Lung (tissue), 12 donors: ENCODE data around the gene ELP5. TPM values are rescaled to one million over a fixed set of nuclear protein-coding genes. Genes with fewer than 3 reads are reported as not detected.
A peak's percentile ranks its signal among the peaks of the same experiment; 100 is the strongest.

ENCODE experiments used
- ATAC-seq: fragments of 200-7000 bp; cut with Tn5 transposase; one replicate; pipeline ENCODE4 v1.9.1; 2020; ENCODE audit warnings: moderate number of reproducible peaks; ENCODE audit not compliant: insufficient read depth, low FRiP score
- DNase-seq, 3 donors: peaks; one replicate each; pipeline ENCODE4 v3.0.0-alpha.2; 2013 to 2017
- H3K27ac ChIP-seq, 2 donors: one replicate each; pipeline ENCODE4 v1.5.1; 2013; ENCODE audit warnings: mild to moderate bottlenecking in 2 of 2, moderate library complexity in 2 of 2, control low read depth in 1 of 2, inconsistent platforms in 1 of 2, low read depth in 1 of 2, low read length in 1 of 2
- H3K27me3 ChIP-seq, 3 donors: one replicate each; pipeline ENCODE4 v1.5.1; 2013; ENCODE audit warnings: low read length in 2 of 3; ENCODE audit not compliant: control insufficient read depth in 3 of 3, insufficient read depth in 3 of 3
- H3K36me3 ChIP-seq, 4 donors: one replicate each; pipeline ENCODE4 v1.5.1; 2013; ENCODE audit warnings: low read length in 4 of 4, mild to moderate bottlenecking in 1 of 4, moderate library complexity in 1 of 4; ENCODE audit not compliant: control insufficient read depth in 4 of 4, insufficient read depth in 4 of 4
- H3K4me1 ChIP-seq, 5 donors: one replicate each; pipeline ENCODE4 v1.5.1; 2013; ENCODE audit warnings: low read length in 5 of 5, mild to moderate bottlenecking in 2 of 5, moderate library complexity in 1 of 5; ENCODE audit not compliant: control insufficient read depth in 5 of 5, insufficient read depth in 5 of 5
- H3K4me3 ChIP-seq: one replicate; pipeline ENCODE4 v1.5.1; 2013; ENCODE audit warnings: mild to moderate bottlenecking, control low read depth, moderate library complexity
- H3K9ac ChIP-seq, 2 donors: one replicate each; pipeline ENCODE4 v1.5.1; 2013; ENCODE audit warnings: low read length in 2 of 2, control low read depth in 1 of 2; ENCODE audit not compliant: insufficient read depth in 1 of 2
- H3K9me3 ChIP-seq, 4 donors: one replicate each; pipeline ENCODE4 v1.5.1; 2013; ENCODE audit warnings: low read length in 3 of 4, mild to moderate bottlenecking in 1 of 4, moderate library complexity in 1 of 4; ENCODE audit not compliant: control insufficient read depth in 4 of 4, insufficient read depth in 3 of 4
- WGBS, 2 donors: extraction: QIAGEN DNeasy Blood & Tissue Kit; methylation state at CpG; one replicate each; pipeline ENCODE4 v1.1.7; 2013; 5-methylcytosine and 5-hydroxymethylcytosine counted together
- polyA plus RNA-seq, 2 donors: library from polyadenylated mRNA; stranded (reverse); fragments of 200-250 nt; gene quantifications; one replicate each; pipeline ENCODE4 v1.2.1, GENCODE V29; 2013
- total RNA-seq, 2 donors: library from RNA; depleted of rRNA in 1 of 2; stranded (reverse); fragments of >200 nt in 1 of 2; gene quantifications; one replicate each; pipeline ENCODE4 v1.2.1, GENCODE V29; 2014 to 2021
- TF ChIP-seq, protein P1 (sequence below): IDR thresholded peaks from 2 replicates; pipeline ENCODE4 v1.5.1; 2012; ENCODE audit warnings: mild to moderate bottlenecking; ENCODE audit errors: control extremely low read depth, extremely low read depth
- donor health status: control.
- donor health status: control.
- donor health status: Bipolar disorder and iron deficiency.
- donor health status: healthy.
- donor health status: DM: yes; HTN: yes; CAD: no.

Gene ELP5
- total and polyA plus RNA-seq, 4 donors: 19.8 to 63.2 (median 36.6) TPM

DNA sequence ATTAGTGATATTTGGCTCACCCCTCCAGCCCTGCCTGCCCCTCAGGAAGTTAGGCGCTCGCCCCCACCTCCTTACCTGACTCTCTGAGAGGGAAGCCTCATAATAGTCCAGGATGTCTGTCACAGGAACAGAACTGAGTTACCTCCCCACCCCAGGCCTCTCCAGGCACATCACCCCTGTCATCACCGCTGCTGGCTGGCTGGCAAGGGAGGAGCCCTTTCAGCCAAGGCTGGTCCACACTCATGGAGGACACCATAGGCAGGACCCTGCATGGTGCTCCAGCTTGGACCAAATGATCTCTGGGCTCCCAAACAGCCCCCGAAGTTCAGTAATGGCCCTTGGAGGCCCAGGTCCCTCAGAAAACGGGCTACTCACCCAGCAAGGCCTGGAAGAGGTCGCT is 33.8 kb upstream of the ELP5 start:
- no peak overlapping the region for H3K4me3 ChIP-seq
- H3K27ac ChIP-seq: peak overlapping the region in 1 of 2 donors; percentile 20
- peaks cover 0 to 18% (median 12%) of the 10 kb centered on the region in 4 donors for H3K36me3 ChIP-seq
- ATAC-seq (no peak), DNase-seq (no peak)
- peak overlapping the region in 1 of 2 donors; percentile 94 for H3K9ac ChIP-seq
- H3K4me1 ChIP-seq: peaks cover 6 to 61% (median 24%) of the 10 kb centered on the region in 5 donors
- TF ChIP-seq, protein P1, sequence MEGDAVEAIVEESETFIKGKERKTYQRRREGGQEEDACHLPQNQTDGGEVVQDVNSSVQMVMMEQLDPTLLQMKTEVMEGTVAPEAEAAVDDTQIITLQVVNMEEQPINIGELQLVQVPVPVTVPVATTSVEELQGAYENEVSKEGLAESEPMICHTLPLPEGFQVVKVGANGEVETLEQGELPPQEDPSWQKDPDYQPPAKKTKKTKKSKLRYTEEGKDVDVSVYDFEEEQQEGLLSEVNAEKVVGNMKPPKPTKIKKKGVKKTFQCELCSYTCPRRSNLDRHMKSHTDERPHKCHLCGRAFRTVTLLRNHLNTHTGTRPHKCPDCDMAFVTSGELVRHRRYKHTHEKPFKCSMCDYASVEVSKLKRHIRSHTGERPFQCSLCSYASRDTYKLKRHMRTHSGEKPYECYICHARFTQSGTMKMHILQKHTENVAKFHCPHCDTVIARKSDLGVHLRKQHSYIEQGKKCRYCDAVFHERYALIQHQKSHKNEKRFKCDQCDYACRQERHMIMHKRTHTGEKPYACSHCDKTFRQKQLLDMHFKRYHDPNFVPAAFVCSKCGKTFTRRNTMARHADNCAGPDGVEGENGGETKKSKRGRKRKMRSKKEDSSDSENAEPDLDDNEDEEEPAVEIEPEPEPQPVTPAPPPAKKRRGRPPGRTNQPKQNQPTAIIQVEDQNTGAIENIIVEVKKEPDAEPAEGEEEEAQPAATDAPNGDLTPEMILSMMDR: no peak
- no peaks in the 10 kb centered on the region for H3K9me3 ChIP-seq
- 55 to 68% methylated on average over 6 of the region's 6 CpGs for WGBS, 2 donors
- H3K27me3 ChIP-seq: no peaks in the 10 kb centered on the region

DNA sequence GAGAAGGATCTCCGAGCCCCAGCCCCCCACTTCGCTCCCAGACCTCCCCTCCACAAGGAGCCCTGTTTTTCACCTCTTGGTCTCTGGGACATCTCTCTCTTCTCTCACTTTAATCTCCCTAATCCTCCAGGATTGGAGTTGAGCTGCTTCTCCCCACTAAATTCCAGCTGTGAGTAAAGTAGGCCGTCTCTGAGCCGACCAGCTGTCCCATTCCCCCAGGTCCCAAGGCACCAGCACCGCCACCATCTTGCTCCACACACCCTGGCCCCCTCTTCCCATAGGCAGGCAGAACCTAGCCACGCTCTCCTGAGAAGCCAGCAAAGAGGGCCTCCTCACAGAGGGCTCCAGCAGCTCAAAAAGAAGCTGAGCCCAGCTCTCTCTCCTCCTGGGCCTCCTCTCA is 33.3 kb upstream of the ELP5 start:
- ATAC-seq (no peak), DNase-seq (no peak)
- WGBS, 2 donors: 81 to 88% methylated on average over 6 of the region's 6 CpGs
- H3K36me3 ChIP-seq: peaks cover 3 to 24% (median 13%) of the 10 kb centered on the region in 4 donors
- H3K4me3 ChIP-seq: no peak overlapping the region
- TF ChIP-seq, protein P1: no peak
- no peak overlapping the region for H3K27ac ChIP-seq
- peaks cover 6 to 57% (median 24%) of the 10 kb centered on the region in 5 donors for H3K4me1 ChIP-seq
- no peaks in the 10 kb centered on the region for H3K27me3 ChIP-seq
- H3K9me3 ChIP-seq: no peaks in the 10 kb centered on the region
- no peak overlapping the region for H3K9ac ChIP-seq

DNA sequence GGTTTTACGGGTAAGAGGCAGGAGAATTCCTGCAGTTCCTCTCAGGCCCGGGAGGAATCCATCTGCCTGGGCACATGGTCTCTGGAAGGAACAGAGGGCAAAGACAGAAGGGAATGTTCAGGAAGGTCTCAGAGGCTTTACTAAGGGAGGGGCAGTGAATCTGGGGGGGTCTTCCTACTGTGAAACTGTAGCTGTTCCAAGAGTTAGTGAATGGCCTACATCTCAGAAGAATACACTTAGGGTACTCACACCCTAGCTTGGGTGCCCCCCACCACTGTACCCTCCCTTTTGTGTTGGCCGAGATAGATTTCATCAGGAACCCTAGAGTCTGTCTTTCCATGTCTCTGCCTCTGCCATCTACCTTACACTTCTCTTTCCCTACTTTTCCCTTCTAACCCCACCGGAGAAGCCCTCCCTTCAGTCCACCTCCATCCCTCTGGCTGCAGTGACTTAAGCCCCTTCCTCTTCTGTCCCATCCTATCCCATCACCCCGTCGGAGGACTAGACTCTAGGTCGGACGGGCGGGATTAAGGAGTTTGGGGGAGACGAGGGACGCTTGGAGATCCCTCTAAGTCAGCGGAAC is 32.7 kb upstream of the ELP5 start:
- DNase-seq: no peak
- ATAC-seq: no peak
- Histone ChIP-seq H3K27ac (peak overlapping the region; percentile 39 to 96), H3K36me3 (peaks cover 5 to 29% (median 13%) of the 10 kb centered on the region in 4 donors), H3K4me3 (no peak overlapping the region), H3K27me3 (no peaks in the 10 kb centered on the region), H3K9ac (peak overlapping the region in 1 of 2 donors; percentile 65), H3K4me1 (peaks cover 6 to 54% (median 20%) of the 10 kb centered on the region in 5 donors), H3K9me3 (no peaks in the 10 kb centered on the region)
- TF ChIP-seq, protein P1: no peak
- WGBS, 2 donors: 6 to 18% methylated on average over 12 of the region's 12 CpGs
